HepG2 (cell line): ENCODE results near the gene DCHS2. TPM values are rescaled to one million over a fixed set of nuclear protein-coding genes. Genes with fewer than 3 reads are reported as not detected.

Experiments used
- ATAC-seq: fragments of 200-7000 bp; cut with Tn5 transposase; 3 replicates; pipeline ENCODE4 v1.9.1; 2020; ENCODE audit warnings: mild to moderate bottlenecking, moderate library complexity
- BruUV-seq: library from RNA; stranded (reverse); fragments of 400-500 nt; replicated peaks from 2 replicates; lab custom pipeline; 2021; lab: Mats Ljungman, UMichigan
- CTCF ChIA-PET: fragments of 300-600 bp; formaldehyde crosslinking; extraction: SDS; loops from one replicate; lab custom pipeline; 2021; ENCODE audit warnings: low total read pairs, inconsistent platforms, low intra/inter-chr PET ratio; lab: Yijun Ruan, JAX
- POLR2A ChIA-PET: fragments of 350-600 bp; sonication (Branson Sonifier 250); formaldehyde crosslinking; loops from one replicate; lab custom pipeline; 2020; ENCODE audit warnings: antibody characterized with exemption, inconsistent platforms; lab: Yijun Ruan, JAX
- DNase-seq: peaks from one replicate; pipeline ENCODE4 v3.0.0-alpha.2; 2015; ENCODE audit warnings: low spot score
- FAIRE-seq: peaks from 3 replicates; lab custom pipeline; 2011; peaks lifted over from hg19 to GRCh38; lab: Jason Lieb, UNC
- H2AFZ ChIP-seq: one replicate; pipeline ENCODE4 v1.6.1; 2011; ENCODE audit warnings: low read length, inconsistent platforms
- H3K27ac ChIP-seq: fragments of 300-600 bp; 3 replicates; pipeline ENCODE4 v1.8.0; 2011; ENCODE audit warnings: mixed run types, mild to moderate bottlenecking, mixed read lengths, low read length, inconsistent platforms; ENCODE audit not compliant: insufficient read depth; ENCODE audit errors: extremely low read length
- H3K27me3 ChIP-seq, 2 experiments: fragments of 200-600 bp in 1 of 2; 2 replicates in 1 of 2; 3 replicates in 1 of 2; pipeline versions ENCODE4 v1.6.0 to v1.8.0; 2011; ENCODE audit warnings: low read length in 2 of 2, mild to moderate bottlenecking in 2 of 2, moderate library complexity in 2 of 2, inconsistent platforms in 1 of 2; ENCODE audit not compliant: insufficient read depth in 2 of 2, control insufficient read depth in 1 of 2
- H3K36me3 ChIP-seq, 2 experiments: fragments of 200-600 bp in 1 of 2; replicated peaks in 1 of 2; 2 replicates in 1 of 2; 3 replicates in 1 of 2; pipeline versions ENCODE4 v1.5.1 to v1.8.0; 2011; ENCODE audit warnings: low read length in 2 of 2, inconsistent platforms in 1 of 2; ENCODE audit not compliant: insufficient read depth in 2 of 2, control insufficient read depth in 1 of 2
- H3K4me1 ChIP-seq: 2 replicates; pipeline ENCODE4 v1.5.1; 2012; ENCODE audit warnings: low read length, inconsistent platforms; ENCODE audit not compliant: insufficient read depth
- H3K4me2 ChIP-seq: 2 replicates; pipeline ENCODE4 v1.6.0; 2011; ENCODE audit warnings: low read depth, low read length, inconsistent platforms
- H3K4me3 ChIP-seq, 3 experiments: fragments of 200-600 bp in 1 of 3; sonication (generic), shearing (Covaris generic) in 1 of 3; replicated peaks in 1 of 3; 2 replicates each; pipeline ENCODE4 v1.5.1; 2011 to 2016; ENCODE audit warnings: low read length in 3 of 3, inconsistent platforms in 2 of 3, low read depth in 2 of 3, mild to moderate bottlenecking in 2 of 3, control low read depth in 1 of 3, mixed read lengths in 1 of 3; ENCODE audit not compliant: insufficient read depth in 1 of 3
- H3K79me2 ChIP-seq: one replicate; pipeline ENCODE4 v1.6.1; 2011; ENCODE audit warnings: low read length, inconsistent platforms; ENCODE audit not compliant: insufficient read depth
- H3K9ac ChIP-seq: 2 replicates; pipeline ENCODE4 v1.6.0; 2011; ENCODE audit warnings: mild to moderate bottlenecking, low read depth, low read length, inconsistent platforms; ENCODE audit not compliant: insufficient read depth
- H3K9me3 ChIP-seq: 2 replicates; pipeline ENCODE4 v1.5.1; 2012; ENCODE audit warnings: mild to moderate bottlenecking, low read length
- H4K20me1 ChIP-seq: 2 replicates; pipeline ENCODE4 v1.6.0; 2011; ENCODE audit warnings: inconsistent platforms, mild to moderate bottlenecking, low read length, moderate library complexity; ENCODE audit not compliant: insufficient read depth
- ELF3 ChIP-seq: IDR thresholded peaks from 2 replicates; pipeline ENCODE4 v1.6.1; 2016; ENCODE audit warnings: missing genetic modification reagents, missing compliant biosample characterization
- ETV6 ChIP-seq: sonication (generic); formaldehyde crosslinking; conservative IDR thresholded peaks from 2 replicates; pipeline ENCODE4 v1.4.0; 2020; ENCODE audit warnings: missing genetic modification reagents
- FIP1L1 ChIP-seq: fragments of 200-400 bp; formaldehyde crosslinking; IDR thresholded peaks from 2 replicates; pipeline ENCODE4 v1.6.1; 2018; ENCODE audit warnings: low read depth, mild to moderate bottlenecking, low read length, moderate library complexity, borderline replicate concordance; ENCODE audit not compliant: insufficient read depth
- GLI4 ChIP-seq: sonication (generic); formaldehyde crosslinking; IDR thresholded peaks from 2 replicates; pipeline ENCODE4 v1.5.1; 2020; ENCODE audit warnings: missing genetic modification reagents, mild to moderate bottlenecking, moderate library complexity, borderline replicate concordance
- REXO4 ChIP-seq: sonication (generic); formaldehyde crosslinking; IDR thresholded peaks from 2 replicates; pipeline ENCODE4 v1.8.0; 2022; ENCODE audit warnings: missing genetic modification reagents, mild to moderate bottlenecking, borderline replicate concordance
- RXRA ChIP-seq: sonication (generic); formaldehyde crosslinking; IDR thresholded peaks from 2 replicates; pipeline ENCODE4 v1.5.1; 2020; ENCODE audit warnings: missing genetic modification reagents
- ZEB1 ChIP-seq: IDR thresholded peaks from 2 replicates; pipeline ENCODE4 v1.6.1; 2012; ENCODE audit warnings: mild to moderate bottlenecking, low read depth, inconsistent platforms; ENCODE audit not compliant: insufficient replicate concordance
- ZNF224 ChIP-seq: sonication (generic); formaldehyde crosslinking; IDR thresholded peaks from 2 replicates; pipeline ENCODE4 v1.5.0; 2020; ENCODE audit warnings: mild to moderate bottlenecking, missing genetic modification reagents
- ZNF816 ChIP-seq: sonication (generic); formaldehyde crosslinking; IDR thresholded peaks from 2 replicates; pipeline ENCODE4 v1.8.0; 2022; ENCODE audit warnings: missing genetic modification reagents, mild to moderate bottlenecking, borderline replicate concordance
- WGBS: methylation state at CpG from one replicate; pipeline ENCODE4 v1.1.6; 2017; ENCODE audit warnings: low lambda C conversion rate; 5-methylcytosine and 5-hydroxymethylcytosine counted together
- in situ Hi-C: cut with HindIII; loops from 2 replicates; pipeline ENCODE4 v1.10.0; 2017; ENCODE audit warnings: low pct_unique_long_range_greater_than_20kb; ENCODE audit not compliant: extremely low pct_ligation_motif_present
- intact Hi-C: fragments of 100-400 bp; cut with micrococcal nuclease; formaldehyde crosslinking; loops from one replicate; pipeline ENCODE4 v1.10.0; 2022; ENCODE audit not compliant: unreplicated experiment
- polyA plus RNA-seq, 8 experiments: library from polyadenylated mRNA; depleted of rRNA in 3 of 8; stranded (reverse) in 7 of 8; unstranded in 1 of 8; fragments of >200 nt; fragmentation: Illumina TruSeq in 4 of 8; extraction: Trizol in 4 of 8; gene quantifications; 2 replicates each; pipeline versions ENCODE4 v1.2.1 to v1.2.3, GENCODE V29; 2011 to 2016; ENCODE audit warnings: low read depth in 4 of 8, missing spikeins in 1 of 8, mixed read lengths in 1 of 8; ENCODE audit not compliant: insufficient read depth in 1 of 8
- total RNA-seq, 5 experiments: library from RNA; depleted of rRNA; stranded (reverse); fragments of >200 nt; fragmentation: Illumina TruSeq; extraction: Trizol; gene quantifications; 2 replicates each; pipeline ENCODE4 v1.2.3, GENCODE V29; 2016; ENCODE audit warnings: low read depth in 1 of 5
- TF ChIP-seq, protein P1 (sequence below): sonication (generic); formaldehyde crosslinking; IDR thresholded peaks from 2 replicates; pipeline ENCODE4 v1.8.0; 2022; ENCODE audit warnings: mild to moderate bottlenecking, missing genetic modification reagents, moderate library complexity
- TF ChIP-seq, protein P2 (sequence below): sonication (generic); formaldehyde crosslinking; IDR thresholded peaks from 2 replicates; pipeline ENCODE4 v1.8.0; 2022; ENCODE audit warnings: mild to moderate bottlenecking, missing genetic modification reagents, borderline replicate concordance
- TF ChIP-seq, protein P3 (sequence below): IDR thresholded peaks from 2 replicates; pipeline ENCODE4 v1.6.1; 2016; ENCODE audit warnings: low read depth, missing genetic modification reagents, missing compliant biosample characterization
- TF ChIP-seq, protein P4 (sequence below): sonication (generic); formaldehyde crosslinking; IDR thresholded peaks from 2 replicates; pipeline ENCODE4 v1.4.0; 2020; ENCODE audit warnings: missing genetic modification reagents

Gene DCHS2
- total and polyA plus RNA-seq, 2 of the 13 experiments (the other 11 are each of a cell fraction or from before 2014, with no cell fraction given): 0.03 TPM; not detected in 1

DNA sequence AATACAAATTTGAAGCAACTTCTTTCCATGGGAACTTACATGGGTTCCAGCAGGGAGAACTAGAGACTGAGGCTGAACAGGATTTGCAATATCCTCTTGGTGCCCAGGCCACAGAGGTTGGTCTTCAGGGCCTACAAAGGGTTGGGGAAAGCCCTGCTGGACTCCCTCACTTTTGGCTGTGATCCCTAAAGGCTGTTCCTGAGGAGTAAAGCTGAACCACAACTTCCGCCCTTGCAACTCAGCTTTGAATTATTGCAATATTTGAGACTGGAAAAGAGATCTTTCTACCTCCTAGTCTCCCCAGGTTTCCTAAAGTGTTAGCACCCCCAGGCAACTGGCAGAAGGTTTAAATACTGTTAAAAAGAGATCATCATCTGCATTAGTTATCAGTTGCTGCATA is 26.9 kb downstream of the DCHS2 start:
- FAIRE-seq (no peak), DNase-seq (no peak), ATAC-seq (no peak)
- H3K4me2 ChIP-seq: no peak overlapping the region
- no peaks in the 10 kb centered on the region for H3K79me2 ChIP-seq
- in situ Hi-C loops (no loop called here), intact Hi-C loops (no loop called here)
- no TSS peak for BruUV-seq
- no peak overlapping the region for H3K9ac ChIP-seq
- H3K27ac ChIP-seq: no peak overlapping the region
- H4K20me1 ChIP-seq: no peaks in the 10 kb centered on the region
- no peak overlapping the region for H2AFZ ChIP-seq
- no peak for TF ChIP-seq ELF3 (CRISPR knock-in tag)
- TF ChIP-seq, protein P1, sequence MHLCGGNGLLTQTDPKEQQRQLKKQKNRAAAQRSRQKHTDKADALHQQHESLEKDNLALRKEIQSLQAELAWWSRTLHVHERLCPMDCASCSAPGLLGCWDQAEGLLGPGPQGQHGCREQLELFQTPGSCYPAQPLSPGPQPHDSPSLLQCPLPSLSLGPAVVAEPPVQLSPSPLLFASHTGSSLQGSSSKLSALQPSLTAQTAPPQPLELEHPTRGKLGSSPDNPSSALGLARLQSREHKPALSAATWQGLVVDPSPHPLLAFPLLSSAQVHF: no peak
- no peak for TF ChIP-seq ZEB1
- TF ChIP-seq, protein P2, sequence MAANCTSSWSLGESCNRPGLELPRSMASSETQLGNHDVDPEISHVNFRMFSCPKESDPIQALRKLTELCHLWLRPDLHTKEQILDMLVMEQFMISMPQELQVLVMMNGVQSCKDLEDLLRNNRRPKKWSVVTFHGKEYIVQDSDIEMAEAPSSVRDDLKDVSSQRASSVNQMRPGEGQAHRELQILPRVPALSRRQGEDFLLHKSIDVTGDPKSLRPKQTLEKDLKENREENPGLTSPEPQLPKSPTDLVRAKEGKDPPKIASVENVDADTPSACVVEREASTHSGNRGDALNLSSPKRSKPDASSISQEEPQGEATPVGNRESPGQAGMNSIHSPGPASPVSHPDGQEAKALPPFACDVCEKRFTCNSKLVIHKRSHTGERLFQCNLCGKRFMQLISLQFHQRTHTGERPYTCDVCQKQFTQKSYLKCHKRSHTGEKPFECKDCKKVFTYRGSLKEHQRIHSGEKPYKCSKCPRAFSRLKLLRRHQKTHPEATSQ (CRISPR knock-in tag): no peak
- TF ChIP-seq, protein P3, sequence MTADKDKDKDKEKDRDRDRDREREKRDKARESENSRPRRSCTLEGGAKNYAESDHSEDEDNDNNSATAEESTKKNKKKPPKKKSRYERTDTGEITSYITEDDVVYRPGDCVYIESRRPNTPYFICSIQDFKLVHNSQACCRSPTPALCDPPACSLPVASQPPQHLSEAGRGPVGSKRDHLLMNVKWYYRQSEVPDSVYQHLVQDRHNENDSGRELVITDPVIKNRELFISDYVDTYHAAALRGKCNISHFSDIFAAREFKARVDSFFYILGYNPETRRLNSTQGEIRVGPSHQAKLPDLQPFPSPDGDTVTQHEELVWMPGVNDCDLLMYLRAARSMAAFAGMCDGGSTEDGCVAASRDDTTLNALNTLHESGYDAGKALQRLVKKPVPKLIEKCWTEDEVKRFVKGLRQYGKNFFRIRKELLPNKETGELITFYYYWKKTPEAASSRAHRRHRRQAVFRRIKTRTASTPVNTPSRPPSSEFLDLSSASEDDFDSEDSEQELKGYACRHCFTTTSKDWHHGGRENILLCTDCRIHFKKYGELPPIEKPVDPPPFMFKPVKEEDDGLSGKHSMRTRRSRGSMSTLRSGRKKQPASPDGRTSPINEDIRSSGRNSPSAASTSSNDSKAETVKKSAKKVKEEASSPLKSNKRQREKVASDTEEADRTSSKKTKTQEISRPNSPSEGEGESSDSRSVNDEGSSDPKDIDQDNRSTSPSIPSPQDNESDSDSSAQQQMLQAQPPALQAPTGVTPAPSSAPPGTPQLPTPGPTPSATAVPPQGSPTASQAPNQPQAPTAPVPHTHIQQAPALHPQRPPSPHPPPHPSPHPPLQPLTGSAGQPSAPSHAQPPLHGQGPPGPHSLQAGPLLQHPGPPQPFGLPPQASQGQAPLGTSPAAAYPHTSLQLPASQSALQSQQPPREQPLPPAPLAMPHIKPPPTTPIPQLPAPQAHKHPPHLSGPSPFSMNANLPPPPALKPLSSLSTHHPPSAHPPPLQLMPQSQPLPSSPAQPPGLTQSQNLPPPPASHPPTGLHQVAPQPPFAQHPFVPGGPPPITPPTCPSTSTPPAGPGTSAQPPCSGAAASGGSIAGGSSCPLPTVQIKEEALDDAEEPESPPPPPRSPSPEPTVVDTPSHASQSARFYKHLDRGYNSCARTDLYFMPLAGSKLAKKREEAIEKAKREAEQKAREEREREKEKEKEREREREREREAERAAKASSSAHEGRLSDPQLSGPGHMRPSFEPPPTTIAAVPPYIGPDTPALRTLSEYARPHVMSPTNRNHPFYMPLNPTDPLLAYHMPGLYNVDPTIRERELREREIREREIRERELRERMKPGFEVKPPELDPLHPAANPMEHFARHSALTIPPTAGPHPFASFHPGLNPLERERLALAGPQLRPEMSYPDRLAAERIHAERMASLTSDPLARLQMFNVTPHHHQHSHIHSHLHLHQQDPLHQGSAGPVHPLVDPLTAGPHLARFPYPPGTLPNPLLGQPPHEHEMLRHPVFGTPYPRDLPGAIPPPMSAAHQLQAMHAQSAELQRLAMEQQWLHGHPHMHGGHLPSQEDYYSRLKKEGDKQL: no peak
- no peak for TF ChIP-seq ZNF816
- no peak for TF ChIP-seq ZNF224 (CRISPR knock-in tag)
- no peak for TF ChIP-seq GLI4 (CRISPR knock-in tag)
- TF ChIP-seq REXO4: no peak
- TF ChIP-seq FIP1L1: no peak
- TF ChIP-seq, protein P4, sequence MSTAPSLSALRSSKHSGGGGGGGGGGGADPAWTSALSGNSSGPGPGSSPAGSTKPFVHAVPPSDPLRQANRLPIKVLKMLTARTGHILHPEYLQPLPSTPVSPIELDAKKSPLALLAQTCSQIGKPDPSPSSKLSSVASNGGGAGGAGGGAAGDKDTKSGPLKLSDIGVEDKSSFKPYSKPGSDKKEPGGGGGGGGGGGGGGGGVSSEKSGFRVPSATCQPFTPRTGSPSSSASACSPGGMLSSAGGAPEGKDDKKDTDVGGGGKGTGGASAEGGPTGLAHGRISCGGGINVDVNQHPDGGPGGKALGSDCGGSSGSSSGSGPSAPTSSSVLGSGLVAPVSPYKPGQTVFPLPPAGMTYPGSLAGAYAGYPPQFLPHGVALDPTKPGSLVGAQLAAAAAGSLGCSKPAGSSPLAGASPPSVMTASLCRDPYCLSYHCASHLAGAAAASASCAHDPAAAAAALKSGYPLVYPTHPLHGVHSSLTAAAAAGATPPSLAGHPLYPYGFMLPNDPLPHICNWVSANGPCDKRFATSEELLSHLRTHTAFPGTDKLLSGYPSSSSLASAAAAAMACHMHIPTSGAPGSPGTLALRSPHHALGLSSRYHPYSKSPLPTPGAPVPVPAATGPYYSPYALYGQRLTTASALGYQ (CRISPR knock-in tag): no peak
- TF ChIP-seq ETV6 (CRISPR knock-in tag): no peak
- no peak for TF ChIP-seq RXRA (CRISPR knock-in tag)
- H3K9me3 ChIP-seq: no peaks in the 10 kb centered on the region
- H3K4me1 ChIP-seq: no peaks in the 10 kb centered on the region
- H3K36me3 ChIP-seq: no peaks in the 10 kb centered on the region
- WGBS: 50% methylated on average over 1 of the region's 1 CpG
- POLR2A ChIA-PET: no interaction called here
- no peaks in the 10 kb centered on the region for H3K27me3 ChIP-seq
- H3K4me3 ChIP-seq: no peak overlapping the region
- CTCF ChIA-PET: no interaction called here
